ENCODE data around the gene HTR7. TPM values are rescaled to one million over a fixed set of nuclear protein-coding genes. Genes with fewer than 3 reads are reported as not detected.

Gene HTR7
- total RNA-seq, 4 donors from 2014 or later: 0.53 to 2.7 (median 1.2) TPM

DNA sequence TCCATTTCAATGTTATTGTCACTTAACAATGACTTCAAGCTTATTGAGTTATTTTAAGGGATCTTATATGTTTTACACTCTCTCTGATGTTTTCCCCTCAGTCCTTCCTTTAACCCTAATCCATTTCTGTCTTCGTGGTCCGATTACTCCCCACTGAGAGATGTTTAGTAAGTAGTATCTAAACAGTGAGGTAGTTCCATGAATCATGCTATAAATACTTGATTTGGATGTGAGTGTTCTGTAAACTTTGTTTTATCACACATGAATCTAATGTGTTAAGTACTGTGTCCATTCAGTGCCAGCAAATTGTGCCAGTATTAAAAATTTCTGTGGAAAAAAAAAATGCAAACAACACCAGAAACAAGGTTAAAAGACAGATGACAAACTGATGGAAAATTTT, 32.5 kb upstream of the HTR7 start:
- no peak overlapping the region for H3K4me3 ChIP-seq
- no peaks in the 10 kb centered on the region for H3K27me3 ChIP-seq
- H3K36me3 ChIP-seq: peaks cover 10 to 100% (median 28%) of the 10 kb centered on the region in 3 donors
- no peaks in the 10 kb centered on the region for H3K9me3 ChIP-seq
- no peak overlapping the region for H3K27ac ChIP-seq
- no peaks in the 10 kb centered on the region for H3K4me1 ChIP-seq
- TF ChIP-seq, protein P1, sequence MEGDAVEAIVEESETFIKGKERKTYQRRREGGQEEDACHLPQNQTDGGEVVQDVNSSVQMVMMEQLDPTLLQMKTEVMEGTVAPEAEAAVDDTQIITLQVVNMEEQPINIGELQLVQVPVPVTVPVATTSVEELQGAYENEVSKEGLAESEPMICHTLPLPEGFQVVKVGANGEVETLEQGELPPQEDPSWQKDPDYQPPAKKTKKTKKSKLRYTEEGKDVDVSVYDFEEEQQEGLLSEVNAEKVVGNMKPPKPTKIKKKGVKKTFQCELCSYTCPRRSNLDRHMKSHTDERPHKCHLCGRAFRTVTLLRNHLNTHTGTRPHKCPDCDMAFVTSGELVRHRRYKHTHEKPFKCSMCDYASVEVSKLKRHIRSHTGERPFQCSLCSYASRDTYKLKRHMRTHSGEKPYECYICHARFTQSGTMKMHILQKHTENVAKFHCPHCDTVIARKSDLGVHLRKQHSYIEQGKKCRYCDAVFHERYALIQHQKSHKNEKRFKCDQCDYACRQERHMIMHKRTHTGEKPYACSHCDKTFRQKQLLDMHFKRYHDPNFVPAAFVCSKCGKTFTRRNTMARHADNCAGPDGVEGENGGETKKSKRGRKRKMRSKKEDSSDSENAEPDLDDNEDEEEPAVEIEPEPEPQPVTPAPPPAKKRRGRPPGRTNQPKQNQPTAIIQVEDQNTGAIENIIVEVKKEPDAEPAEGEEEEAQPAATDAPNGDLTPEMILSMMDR (IDR thresholded peaks at IDR 0.05): no peak
- no peak for TF ChIP-seq POLR2A (IDR thresholded peaks at IDR 0.05)
- intact Hi-C loops (cut with DNase I): no loop called here
- 86 to 89% methylated on average over 2 of the region's 2 CpGs for WGBS, 2 donors
- DNase-seq: no peak

DNA sequence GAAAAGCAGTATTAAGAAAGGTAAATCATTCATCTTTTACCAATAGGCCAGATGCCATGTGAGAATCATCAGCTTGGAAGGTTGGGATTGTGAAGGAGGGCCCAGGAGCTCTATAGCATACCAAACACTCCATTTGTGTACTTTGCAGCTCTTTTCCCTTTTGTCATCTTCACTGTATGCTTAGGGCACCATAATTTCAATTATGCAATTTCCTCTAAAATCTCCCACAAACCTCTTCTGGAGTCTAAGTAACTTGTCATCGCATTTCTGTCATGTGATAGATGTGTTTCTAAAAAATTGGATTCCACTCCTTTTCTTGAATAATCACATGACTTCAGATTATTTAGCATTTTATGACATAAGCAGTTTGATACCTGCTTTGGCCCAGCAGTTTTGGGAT, 31.8 kb upstream of the HTR7 start:
- Histone ChIP-seq H3K9me3 (no peaks in the 10 kb centered on the region), H3K27ac (no peak overlapping the region), H3K27me3 (no peaks in the 10 kb centered on the region), H3K36me3 (peaks cover 10 to 100% (median 23%) of the 10 kb centered on the region in 3 donors), H3K4me3 (no peak overlapping the region), H3K4me1 (no peaks in the 10 kb centered on the region)
- intact Hi-C loops (cut with DNase I): no loop called here
- TF ChIP-seq POLR2A (IDR thresholded peaks at IDR 0.05): no peak
- TF ChIP-seq, protein P1 (IDR thresholded peaks at IDR 0.05): no peak
- DNase-seq: no peak
- 79 to 91% methylated on average over 1 of the region's 1 CpG for WGBS, 2 donors

DNA sequence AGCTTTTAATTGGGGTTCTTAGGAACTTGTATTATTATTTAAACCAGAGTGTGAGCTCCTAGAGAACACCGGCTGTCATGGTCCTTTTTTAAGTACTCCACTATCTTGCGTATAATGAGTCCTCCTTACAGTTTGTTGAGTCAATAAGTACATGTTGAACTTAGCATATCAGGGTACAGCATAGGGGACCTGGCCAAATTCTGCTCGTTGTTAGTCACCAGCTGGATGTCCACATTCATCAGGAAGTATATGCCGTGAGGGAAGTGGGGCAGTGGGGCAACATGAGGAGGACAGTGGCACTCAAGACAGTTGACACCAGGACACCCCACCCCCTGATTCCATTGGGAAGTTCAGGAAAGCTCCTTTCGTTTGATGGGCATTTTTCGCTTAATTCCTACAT, 30.5 kb upstream of the HTR7 start:
- WGBS, 2 donors: 93 to 94% methylated on average over 6 of the region's 6 CpGs
- H3K36me3 ChIP-seq: peaks cover 10 to 99% (median 18%) of the 10 kb centered on the region in 3 donors
- H3K4me1 ChIP-seq: no peaks in the 10 kb centered on the region
- H3K4me3 ChIP-seq: no peak overlapping the region
- no peaks in the 10 kb centered on the region for H3K27me3 ChIP-seq
- intact Hi-C loops (cut with DNase I): no loop called here
- TF ChIP-seq, protein P1 (IDR thresholded peaks at IDR 0.05): no peak
- no peak for TF ChIP-seq POLR2A (IDR thresholded peaks at IDR 0.05)
- no peaks in the 10 kb centered on the region for H3K9me3 ChIP-seq
- H3K27ac ChIP-seq: peak overlapping the region in 1 of 4 donors; percentile 17
- DNase-seq: no peak

DNA sequence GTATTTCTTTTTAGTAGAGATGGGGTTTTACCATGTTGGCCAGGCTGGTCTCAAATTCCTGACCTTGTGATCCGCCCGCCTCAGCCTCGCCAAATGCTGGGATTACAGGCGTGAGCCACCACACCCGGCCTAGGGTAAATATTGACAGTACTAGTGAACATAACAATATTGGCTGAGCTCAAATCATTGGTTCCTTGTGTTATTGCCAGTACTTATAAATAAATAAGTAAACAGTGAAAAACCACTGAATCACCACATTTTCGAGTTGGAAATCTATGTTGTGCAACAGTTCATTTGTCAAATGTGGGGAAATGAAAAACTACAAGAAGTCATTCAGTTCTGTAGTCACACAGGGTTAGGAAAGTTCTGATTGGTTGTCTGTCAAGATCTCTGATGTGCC, 29.7 kb upstream of the HTR7 start:
- Histone ChIP-seq H3K9me3 (no peaks in the 10 kb centered on the region), H3K27me3 (no peaks in the 10 kb centered on the region), H3K27ac (peak overlapping the region in 3 of 4 donors; percentile 17 to 44 (median 31)), H3K36me3 (peaks cover 10 to 97% (median 18%) of the 10 kb centered on the region in 3 donors), H3K4me1 (no peaks in the 10 kb centered on the region), H3K4me3 (no peak overlapping the region)
- TF ChIP-seq, protein P1 (IDR thresholded peaks at IDR 0.05): no peak
- TF ChIP-seq POLR2A (IDR thresholded peaks at IDR 0.05): no peak
- no peak for DNase-seq
- 68 to 78% methylated on average over 6 of the region's 6 CpGs for WGBS, 2 donors
- intact Hi-C loops (cut with DNase I): no loop called here

DNA sequence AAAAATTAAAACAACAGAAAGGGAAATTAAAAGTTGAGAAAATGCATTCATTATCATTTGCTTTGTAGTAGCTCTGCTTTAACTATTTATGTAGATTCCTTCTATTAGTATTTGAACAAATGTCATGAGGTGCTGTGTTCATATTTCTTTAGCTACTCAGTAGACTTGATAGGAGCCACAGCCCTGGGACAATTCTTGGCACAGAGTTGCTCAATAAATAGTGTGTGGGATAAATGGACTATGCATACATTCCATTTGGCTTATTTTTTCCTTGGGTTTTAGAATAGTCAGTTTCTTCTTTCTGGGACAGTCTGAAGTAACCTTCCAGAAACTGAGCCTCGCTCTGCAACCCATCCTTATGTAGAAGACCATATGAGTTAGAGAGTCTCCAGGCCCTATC, 27.3 kb upstream of the HTR7 start:
- no peak overlapping the region for H3K4me3 ChIP-seq
- no peak for TF ChIP-seq POLR2A (IDR thresholded peaks at IDR 0.05)
- TF ChIP-seq, protein P1 (IDR thresholded peaks at IDR 0.05): no peak
- DNase-seq: no peak
- 93 to 100% methylated on average over 1 of the region's 1 CpG for WGBS, 2 donors
- H3K36me3 ChIP-seq: peaks cover 10 to 97% (median 22%) of the 10 kb centered on the region in 3 donors
- H3K27ac ChIP-seq: no peak overlapping the region
- H3K9me3 ChIP-seq: no peaks in the 10 kb centered on the region
- H3K4me1 ChIP-seq: no peaks in the 10 kb centered on the region
- no peaks in the 10 kb centered on the region for H3K27me3 ChIP-seq
- intact Hi-C loops (cut with DNase I): no loop called here
